GM12878 (cell line): ENCODE data around the gene GPSM1. TPM values are rescaled to one million over a fixed set of nuclear protein-coding genes. Genes with fewer than 3 reads are reported as not detected.

Source experiments
- ATAC-seq: fragments of 200-7000 bp; cut with Tn5 transposase; 3 replicates; pipeline ENCODE4 v1.9.1; 2020; ENCODE audit warnings: mild to moderate bottlenecking, moderate library complexity
- BruUV-seq: library from RNA; stranded (reverse); fragments of 400-500 nt; replicated peaks from 2 replicates; lab custom pipeline; 2021; lab: Mats Ljungman, UMichigan
- CTCF ChIA-PET: fragments of 300-600 bp; sonication (Branson Sonifier 250); formaldehyde crosslinking; extraction: SDS; loops from one replicate; lab custom pipeline; 2021; ENCODE audit warnings: inconsistent platforms; lab: Yijun Ruan, JAX
- POLR2A ChIA-PET: fragments of 350-600 bp; formaldehyde crosslinking; extraction: SDS; loops from one replicate; lab custom pipeline; 2021; ENCODE audit warnings: inconsistent platforms; lab: Charles Lee
- RAD21 ChIA-PET: fragments of 300-600 bp; sonication (Branson Sonifier 250); formaldehyde crosslinking; loops from one replicate; lab custom pipeline; 2023; ENCODE audit warnings: antibody characterized with exemption; ENCODE audit not compliant: unreplicated experiment; lab: Charles Lee
- SMC1A ChIA-PET: fragments of 300-600 bp; sonication (Branson Sonifier 250); formaldehyde crosslinking; loops from one replicate; lab custom pipeline; 2023; ENCODE audit not compliant: unreplicated experiment, uncharacterized antibody; lab: Charles Lee
- DNase-seq: peaks from one replicate; pipeline ENCODE4 v3.0.0-alpha.2; 2011; ENCODE audit warnings: low read depth, low spot score
- FAIRE-seq: peaks from 3 replicates; lab custom pipeline; 2011; peaks lifted over from hg19 to GRCh38; lab: Jason Lieb, UNC
- H2AFZ ChIP-seq: 2 replicates; pipeline ENCODE4 v1.6.0; 2011; ENCODE audit warnings: low read depth, low read length, control low read depth; ENCODE audit not compliant: control insufficient read depth
- H3K27ac ChIP-seq: 2 replicates; pipeline ENCODE4 v1.5.1; 2011; ENCODE audit warnings: control low read depth; ENCODE audit not compliant: control insufficient read depth, insufficient read depth
- H3K27me3 ChIP-seq, 2 experiments: replicated peaks in 1 of 2; 2 replicates each; pipeline versions ENCODE4 v1.6.0 to v1.6.1; 2011; ENCODE audit warnings: low read length in 1 of 2; ENCODE audit not compliant: control insufficient read depth in 2 of 2, insufficient read depth in 2 of 2
- H3K36me3 ChIP-seq, 2 experiments: 2 replicates each; pipeline ENCODE4 v1.5.1; 2011; ENCODE audit warnings: low read length in 1 of 2; ENCODE audit not compliant: control insufficient read depth in 2 of 2, insufficient read depth in 2 of 2
- H3K4me1 ChIP-seq: 2 replicates; pipeline ENCODE4 v1.6.1; 2011; ENCODE audit warnings: mild to moderate bottlenecking, low read length, moderate library complexity, mixed read lengths; ENCODE audit not compliant: control insufficient read depth, insufficient read depth
- H3K4me2 ChIP-seq: 2 replicates; pipeline ENCODE4 v1.6.0; 2011; ENCODE audit warnings: control low read depth; ENCODE audit not compliant: control insufficient read depth, insufficient read depth
- H3K4me3 ChIP-seq: fragments of 200-600 bp; sonication (generic); 2 replicates; pipeline ENCODE4 v1.5.1; 2016
- H3K79me2 ChIP-seq: 2 replicates; pipeline ENCODE4 v1.6.0; 2011; ENCODE audit warnings: low read length; ENCODE audit not compliant: control insufficient read depth, insufficient read depth
- H3K9ac ChIP-seq: 2 replicates; pipeline ENCODE4 v1.8.0; 2011; ENCODE audit warnings: low read length, control low read depth, mixed read lengths; ENCODE audit not compliant: control insufficient read depth, insufficient read depth
- H3K9me3 ChIP-seq: replicated peaks from 3 replicates; pipeline ENCODE4 v1.5.1; 2011; ENCODE audit warnings: mild to moderate bottlenecking, low read length; ENCODE audit not compliant: control insufficient read depth, insufficient read depth
- H4K20me1 ChIP-seq: 2 replicates; pipeline ENCODE4 v1.6.0; 2011; ENCODE audit not compliant: control insufficient read depth, insufficient read depth
- BCLAF1 ChIP-seq: fragments of 450-650 bp; IDR thresholded peaks from 2 replicates; pipeline ENCODE4 v1.6.1; 2017; ENCODE audit warnings: antibody characterized with exemption, mild to moderate bottlenecking, moderate library complexity
- CBX5 ChIP-seq: sonication (generic); IDR thresholded peaks from 2 replicates; pipeline ENCODE4 v1.6.1; 2016; ENCODE audit warnings: low read depth, moderate library complexity, mild to moderate bottlenecking, inconsistent platforms
- KAT2A ChIP-seq: conservative IDR thresholded peaks from 2 replicates; pipeline ENCODE4 v1.6.1; 2011; ENCODE audit warnings: low read depth, low read length; ENCODE audit not compliant: control insufficient read depth
- KLF5 ChIP-seq: fragments of 450-650 bp; IDR thresholded peaks from 2 replicates; pipeline ENCODE4 v1.6.1; 2014; ENCODE audit warnings: mild to moderate bottlenecking; ENCODE audit not compliant: partially characterized antibody
- MEF2B ChIP-seq: fragments of 450-650 bp; IDR thresholded peaks from 2 replicates; pipeline ENCODE4 v1.6.1; 2018; ENCODE audit warnings: mild to moderate bottlenecking, moderate library complexity; ENCODE audit not compliant: partially characterized antibody, poor library complexity, severe bottlenecking
- MTA3 ChIP-seq: IDR thresholded peaks from 2 replicates; pipeline ENCODE4 v1.6.1; 2012; ENCODE audit warnings: low read length, inconsistent platforms, borderline replicate concordance
- NBN ChIP-seq: fragments of 450-650 bp; IDR thresholded peaks from 2 replicates; pipeline ENCODE4 v1.6.1; 2016
- NFXL1 ChIP-seq: fragments of 450-650 bp; IDR thresholded peaks from 2 replicates; pipeline ENCODE4 v1.6.1; 2017; ENCODE audit warnings: antibody characterized with exemption, mild to moderate bottlenecking, borderline replicate concordance
- NFYA ChIP-seq: IDR thresholded peaks from 2 replicates; pipeline ENCODE4 v1.6.1; 2011; ENCODE audit warnings: low read depth, mild to moderate bottlenecking, low read length, improper control_type of control experiment, borderline replicate concordance
- NKRF ChIP-seq: fragments of 450-650 bp; conservative IDR thresholded peaks from 2 replicates; pipeline ENCODE4 v1.6.1; 2017; ENCODE audit warnings: mild to moderate bottlenecking, moderate library complexity
- PAX8 ChIP-seq: fragments of 450-650 bp; IDR thresholded peaks from 2 replicates; pipeline ENCODE4 v1.6.1; 2017; ENCODE audit warnings: mild to moderate bottlenecking, moderate library complexity
- POLR2A ChIP-seq: IDR thresholded peaks from 2 replicates; pipeline ENCODE4 v1.6.1; 2011; ENCODE audit warnings: low read depth, mild to moderate bottlenecking, low read length
- RAD51 ChIP-seq: fragments of 450-650 bp; IDR thresholded peaks from 2 replicates; pipeline ENCODE4 v1.6.1; 2016; ENCODE audit warnings: moderate library complexity, mild to moderate bottlenecking, inconsistent platforms
- RFX5 ChIP-seq: IDR thresholded peaks from 2 replicates; pipeline ENCODE4 v1.6.1; 2011; ENCODE audit warnings: low read depth, low read length, improper control_type of control experiment
- SP1 ChIP-seq: IDR thresholded peaks from one replicate; pipeline ENCODE4 v1.6.1; 2011; ENCODE audit warnings: low read depth, low read length
- SUPT20H ChIP-seq: IDR thresholded peaks from 2 replicates; pipeline ENCODE4 v1.6.1; 2011; ENCODE audit warnings: low read depth, mild to moderate bottlenecking, low read length, moderate library complexity, borderline replicate concordance; ENCODE audit not compliant: control insufficient read depth
- TCF3 ChIP-seq: IDR thresholded peaks from 2 replicates; pipeline ENCODE4 v1.6.1; 2012; ENCODE audit warnings: low read depth, mild to moderate bottlenecking, low read length, borderline replicate concordance; ENCODE audit not compliant: insufficient read depth
- ZBTB33 ChIP-seq: fragments of 450-650 bp; IDR thresholded peaks from 2 replicates; pipeline ENCODE4 v1.6.1; 2017; ENCODE audit warnings: mild to moderate bottlenecking
- ZNF207 ChIP-seq: fragments of 450-650 bp; IDR thresholded peaks from 2 replicates; pipeline ENCODE4 v1.6.1; 2014; ENCODE audit warnings: antibody characterized with exemption, mild to moderate bottlenecking, borderline replicate concordance
- ZSCAN29 ChIP-seq: fragments of 450-650 bp; IDR thresholded peaks from 2 replicates; pipeline ENCODE4 v1.6.1; 2017; ENCODE audit warnings: mild to moderate bottlenecking, moderate library complexity
- WGBS: methylation state at CpG from one replicate; pipeline ENCODE4 v1.1.6; 2016; ENCODE audit warnings: low lambda C conversion rate; ENCODE audit not compliant: insufficient replicate concordance, insufficient coverage; ENCODE audit errors: missing lambda C conversion rate; 5-methylcytosine and 5-hydroxymethylcytosine counted together
- in situ Hi-C: fragments of 300-500 bp; cut with MboI; formaldehyde crosslinking; loops from 9 replicates; pipeline ENCODE4 v1.14.3; 2018; ENCODE audit warnings: mixed read lengths
- intact Hi-C: fragments of 100-400 bp; cut with micrococcal nuclease; formaldehyde crosslinking; loops from one replicate; pipeline ENCODE4 v1.14.2; 2022; ENCODE audit not compliant: unreplicated experiment
- polyA plus RNA-seq, 11 experiments: library from polyadenylated mRNA; depleted of rRNA in 4 of 11; unstranded in 6 of 11; stranded (reverse) in 5 of 11; fragments of >200 nt; fragmentation: Nextera tagmentation in 4 of 11; fragmentation: Illumina TruSeq in 1 of 11; extraction: Ambion mirVana in 4 of 11; extraction: Trizol in 1 of 11; gene quantifications; 1 replicate in 1 of 11; 2 replicates in 10 of 11; pipeline versions ENCODE4 v1.2.1 to v1.2.3, GENCODE V29; 2011 to 2016; ENCODE audit warnings: inconsistent platforms in 2 of 11, missing spikeins in 2 of 11, low read depth in 1 of 11
- total RNA-seq, 4 experiments: library from RNA; depleted of rRNA in 3 of 4; stranded (reverse); fragments of >200 nt in 3 of 4; fragmentation: Illumina TruSeq in 1 of 4; extraction: Trizol in 1 of 4; gene quantifications; 2 replicates each; pipeline versions ENCODE4 v1.2.1 to v1.2.3, GENCODE V29; 2013 to 2021

GPSM1 gene
- total and polyA plus RNA-seq, 10 of the 15 experiments (the other 5 are each of a cell fraction or from before 2014, with no cell fraction given): 0.04 to 0.10 (median 0.10) TPM; not detected in 7

GRCh38 chr9:136398286-136398685 is 70.9 kb downstream of the GPSM1 start:
- H2AFZ ChIP-seq: no peak overlapping the region
- no peaks in the 10 kb centered on the region for H3K9me3 ChIP-seq
- in situ Hi-C loops (loop anchor here (5.0 kb wide), 1 partner anchor 61 kb away; no protein-coding TSS in a partner anchor), intact Hi-C loops (no loop called here)
- DNase-seq (no peak), FAIRE-seq (no peak), ATAC-seq (no peak)
- ChIA-PET POLR2A (interaction anchor here (1.1 kb wide), 1 partner anchor 14 kb away, joined by 3 read pairs; no protein-coding TSS in a partner anchor), SMC1A (no interaction called here), RAD21 (no interaction called here), CTCF (no interaction called here)
- peaks cover 26% of the 10 kb centered on the region for H3K79me2 ChIP-seq
- no TSS peak for BruUV-seq
- TF ChIP-seq RFX5 (no peak), ZSCAN29 (no peak), MEF2B (no peak), CBX5 (no peak), KLF5 (no peak), NBN (no peak), NFXL1 (no peak), MTA3 (no peak), KAT2A (no peak), PAX8 (no peak), NFYA (no peak), SUPT20H (no peak), BCLAF1 (no peak), TCF3 (no peak), ZNF207 (no peak), ZBTB33 (no peak), NKRF (no peak), RAD51 (no peak), SP1 (no peak), POLR2A (no peak)
- 86% methylated on average over 12 of the region's 12 CpGs for WGBS
- peak overlapping the region; percentile 92 for H3K4me2 ChIP-seq
- no peak overlapping the region for H3K27ac ChIP-seq
- H4K20me1 ChIP-seq: no peaks in the 10 kb centered on the region
- peaks cover 13% of the 10 kb centered on the region for H3K4me1 ChIP-seq
- H3K36me3 ChIP-seq: peaks cover 24% of the 10 kb centered on the region in 2 experiments
- H3K27me3 ChIP-seq: no peaks in the 10 kb centered on the region
- H3K9ac ChIP-seq: peak overlapping the region; percentile 82
- peak overlapping the region; percentile 96 for H3K4me3 ChIP-seq
